NCI-H2171 (cell line): Measurements from ENCODE around the gene MRPL58.

ENCODE experiments used
- DNase-seq: peaks from one replicate; lab custom pipeline; 2025; lab: John Stamatoyannopoulos, UW

The MRPL58 gene

GRCh38 chr17:75047398-75048098, 35.1 kb downstream of the MRPL58 start:
- DNase-seq: no peak

- no peak for DNase-seq
Measured at GRCh38 chr17:75048249-75048878, 35.9 kb downstream of the MRPL58 start.

- no peak for DNase-seq
Measured at GRCh38 chr17:75049057-75049456, 36.6 kb downstream of the MRPL58 start.

DNA sequence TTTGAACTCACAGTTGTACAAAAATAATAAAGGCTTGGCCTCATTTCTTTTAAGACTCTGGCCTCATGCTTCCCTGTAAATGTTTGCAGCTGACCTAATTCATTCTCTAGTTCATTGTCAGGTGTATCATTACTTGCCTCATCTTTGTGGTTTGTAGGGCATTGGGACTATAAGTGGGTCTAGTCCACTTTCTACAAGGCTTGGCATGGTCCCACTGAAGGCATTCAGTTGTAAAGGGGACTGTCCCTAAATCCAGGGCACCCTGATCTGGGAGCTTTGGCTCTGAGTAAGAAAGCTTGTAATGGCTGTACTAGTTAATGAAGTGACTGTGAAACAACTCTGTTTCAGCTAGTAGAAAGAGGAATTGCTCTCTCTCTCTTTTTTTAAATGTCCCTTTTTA, 37.2 kb downstream of the MRPL58 start:
- no peak for DNase-seq

- DNase-seq: no peak
Measured at GRCh38 chr17:75051941-75052340, 39.5 kb downstream of the MRPL58 start.

GRCh38 chr17:75059369-75060345, 47.2 kb downstream of the MRPL58 start:
- DNase-seq: peak; percentile 26

GRCh38 chr17:75060434-75061054, 48.1 kb downstream of the MRPL58 start:
- no peak for DNase-seq

GRCh38 chr17:75061055-75061438, 48.6 kb downstream of the MRPL58 start:
- no peak for DNase-seq

DNA sequence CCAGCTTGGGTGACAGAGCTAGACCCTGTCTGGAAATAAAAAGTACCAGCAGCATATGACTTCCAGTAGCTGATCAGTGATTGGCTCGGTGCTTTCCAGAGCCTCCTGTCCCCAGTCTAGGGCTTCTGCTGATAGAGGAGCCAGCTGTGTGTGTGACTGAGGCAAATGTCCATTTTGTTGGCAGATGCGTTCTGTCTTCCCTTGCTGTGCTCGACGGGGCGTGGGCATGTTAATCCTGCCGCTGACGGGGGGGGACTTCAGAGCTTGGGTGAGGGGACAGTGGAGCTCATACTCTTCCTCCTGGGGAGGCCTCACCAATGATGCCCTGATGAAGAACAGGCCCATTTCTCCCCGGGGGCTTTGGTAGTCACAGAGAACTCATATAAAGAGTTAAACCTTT, 49.1 kb downstream of the MRPL58 start:
- no peak for DNase-seq

DNA sequence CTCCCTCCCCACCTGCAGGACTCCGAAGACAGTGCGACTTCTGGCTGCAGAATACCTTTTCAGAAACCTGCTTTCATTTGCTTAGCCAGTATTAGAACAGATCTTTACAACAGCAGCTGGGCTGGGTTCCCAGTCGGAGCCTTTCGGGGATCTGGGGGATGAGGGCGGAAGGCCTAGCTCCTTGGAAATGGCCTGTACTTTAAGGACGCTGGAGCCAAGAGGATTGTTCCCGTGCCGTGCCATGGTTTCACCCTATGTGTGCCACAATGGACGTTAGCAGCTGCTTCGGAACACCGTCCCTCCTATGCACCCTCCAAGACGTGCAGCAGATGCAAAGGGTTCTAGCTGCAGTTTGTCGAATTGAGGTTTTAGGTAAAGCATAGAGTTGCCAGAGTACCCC, 50.7 kb downstream of the MRPL58 start:
- no peak for DNase-seq

DNA sequence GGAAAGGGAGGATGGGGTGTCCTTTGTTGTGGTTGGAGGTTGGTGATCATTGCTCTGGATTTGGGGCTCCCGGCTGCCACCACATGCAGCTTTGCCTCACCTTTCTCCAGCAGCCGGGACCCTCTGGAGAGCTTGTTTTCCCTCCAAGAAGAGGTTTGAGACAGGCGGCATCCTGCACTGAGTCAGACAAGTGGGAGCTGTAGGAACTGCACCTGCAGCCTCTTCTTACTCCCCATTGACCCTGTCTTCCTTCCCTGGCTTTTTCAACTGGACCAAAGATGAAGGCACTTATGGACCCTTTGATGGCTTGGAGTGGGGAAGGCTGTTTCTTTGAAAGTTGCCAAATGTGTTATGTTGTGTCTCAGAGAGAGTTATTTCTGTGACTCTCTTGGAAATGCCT, 51.2 kb downstream of the MRPL58 start:
- DNase-seq: no peak

DNA sequence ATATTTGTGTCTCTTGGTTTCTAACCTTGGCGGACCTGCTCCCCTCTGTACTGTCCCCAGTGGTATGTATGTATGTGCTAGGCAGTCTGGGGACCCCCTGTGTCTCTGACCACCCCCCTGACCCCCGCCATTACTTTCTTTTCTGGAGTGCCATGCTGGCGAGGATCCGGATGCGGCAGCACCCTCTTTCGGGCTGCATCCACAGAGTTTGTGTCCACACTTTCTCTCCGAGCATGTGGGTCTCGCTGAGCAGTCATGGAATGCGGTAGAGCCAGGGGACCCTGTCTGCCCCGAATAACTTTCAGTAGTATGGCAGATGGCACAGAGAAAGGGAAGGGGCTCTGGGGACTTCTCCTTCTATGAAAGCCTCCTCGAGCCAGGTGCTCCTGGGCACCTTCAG, 51.6 kb downstream of the MRPL58 start:
- no peak for DNase-seq

DNA sequence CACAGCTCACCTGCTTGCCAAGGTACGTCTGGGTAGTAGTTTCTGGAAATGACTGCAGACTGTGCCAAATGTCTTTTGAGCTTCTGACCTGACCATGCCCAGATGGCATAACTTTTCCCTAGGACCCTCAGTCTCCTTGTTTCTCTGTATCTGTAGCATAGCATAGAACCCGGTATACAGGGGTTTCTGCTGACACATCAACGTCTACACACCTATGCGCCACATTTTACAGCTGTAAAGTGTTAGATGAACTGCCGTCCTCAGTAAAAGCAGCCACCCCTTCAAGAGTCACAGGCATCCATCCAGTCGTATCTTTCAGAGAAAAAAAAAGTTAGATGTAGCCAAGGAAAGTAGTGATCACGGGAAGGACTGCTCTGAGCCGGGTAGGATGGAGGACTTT, 52.0 kb downstream of the MRPL58 start:
- DNase-seq: no peak

GRCh38 chr17:75064867-75065561, 52.5 kb downstream of the MRPL58 start:
- no peak for DNase-seq

- no peak for DNase-seq
Measured at GRCh38 chr17:75065562-75066151, 53.2 kb downstream of the MRPL58 start.

DNA sequence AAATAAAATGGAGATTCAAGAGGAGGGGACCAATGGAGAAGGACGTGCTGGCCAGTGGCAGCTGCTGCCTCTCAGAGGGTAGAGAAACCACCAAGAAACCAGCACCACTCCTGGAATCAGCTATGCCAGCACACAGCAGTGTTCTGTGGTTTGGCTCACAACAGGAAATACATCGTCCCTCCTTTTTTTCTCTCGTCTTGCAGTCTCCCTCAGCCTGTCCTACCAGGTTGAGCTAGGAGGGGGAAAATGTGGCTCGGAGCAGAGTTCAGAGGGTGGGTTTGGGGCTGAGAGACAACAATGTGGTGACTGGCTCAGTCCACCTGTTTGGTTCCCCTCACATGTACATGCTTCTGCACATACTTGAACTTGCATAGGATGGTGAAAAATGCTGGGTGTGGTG, 55.4 kb downstream of the MRPL58 start:
- DNase-seq: no peak

GRCh38 chr17:75068750-75069149, 56.3 kb downstream of the MRPL58 start:
- DNase-seq: no peak

- no peak for DNase-seq
Measured at GRCh38 chr17:75069783-75070182, 57.3 kb downstream of the MRPL58 start.
